Measurements from ENCODE around the gene MCL1. TPM values are rescaled to one million over a fixed set of nuclear protein-coding genes. Genes with fewer than 3 reads are reported as not detected.
"Not testable (repeated sequence)": the region's sequence is repeated elsewhere in the genome, so short reads cannot be mapped to it uniquely, and the experiment has no call there.

The MCL1 gene
- total RNA-seq, 1 donor from 2014 or later: 144 TPM

GRCh38 chr1:150601540-150601939 is 22.1 kb upstream of the MCL1 start:
- no peak for TF ChIP-seq CTCF (conservative IDR thresholded peaks at IDR 0.05; ENCODE audit: low read depth, low read length)
- no peak for DNase-seq (ENCODE audit: low read depth)
- H3K4me3 ChIP-seq (ENCODE audit: low read depth, low read length): no peak overlapping the region

- not testable (repeated sequence) for H3K4me3 ChIP-seq (ENCODE audit: low read depth, low read length); DNase-seq (ENCODE audit: low read depth)
These were observed 18.9 kb upstream of the MCL1 start for GRCh38 chr1:150598346-150598745.

DNA sequence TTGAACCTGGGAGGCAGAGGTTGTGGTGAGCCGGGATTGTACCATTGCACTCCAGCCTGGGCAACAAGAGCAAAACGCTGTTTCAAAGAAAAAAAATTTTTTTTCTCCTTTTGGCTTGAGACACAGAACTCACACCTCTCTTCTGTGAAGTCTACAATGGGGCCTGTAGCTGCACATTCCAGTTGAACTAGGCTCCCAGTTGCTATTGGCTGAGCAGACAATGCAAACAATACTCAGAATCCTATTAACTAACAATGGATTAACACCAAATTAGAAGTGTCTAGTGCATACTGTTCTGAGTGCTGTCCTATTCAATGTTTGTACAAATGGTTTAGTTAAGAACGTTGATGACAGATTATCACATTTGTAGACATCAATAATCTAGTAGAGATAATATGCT is 17.6 kb upstream of the MCL1 start:
- TF ChIP-seq CTCF (conservative IDR thresholded peaks at IDR 0.05; ENCODE audit: low read depth, low read length): no peak
- DNase-seq (ENCODE audit: low read depth): no peak
- H3K4me3 ChIP-seq (ENCODE audit: low read depth, low read length): no peak overlapping the region

DNA sequence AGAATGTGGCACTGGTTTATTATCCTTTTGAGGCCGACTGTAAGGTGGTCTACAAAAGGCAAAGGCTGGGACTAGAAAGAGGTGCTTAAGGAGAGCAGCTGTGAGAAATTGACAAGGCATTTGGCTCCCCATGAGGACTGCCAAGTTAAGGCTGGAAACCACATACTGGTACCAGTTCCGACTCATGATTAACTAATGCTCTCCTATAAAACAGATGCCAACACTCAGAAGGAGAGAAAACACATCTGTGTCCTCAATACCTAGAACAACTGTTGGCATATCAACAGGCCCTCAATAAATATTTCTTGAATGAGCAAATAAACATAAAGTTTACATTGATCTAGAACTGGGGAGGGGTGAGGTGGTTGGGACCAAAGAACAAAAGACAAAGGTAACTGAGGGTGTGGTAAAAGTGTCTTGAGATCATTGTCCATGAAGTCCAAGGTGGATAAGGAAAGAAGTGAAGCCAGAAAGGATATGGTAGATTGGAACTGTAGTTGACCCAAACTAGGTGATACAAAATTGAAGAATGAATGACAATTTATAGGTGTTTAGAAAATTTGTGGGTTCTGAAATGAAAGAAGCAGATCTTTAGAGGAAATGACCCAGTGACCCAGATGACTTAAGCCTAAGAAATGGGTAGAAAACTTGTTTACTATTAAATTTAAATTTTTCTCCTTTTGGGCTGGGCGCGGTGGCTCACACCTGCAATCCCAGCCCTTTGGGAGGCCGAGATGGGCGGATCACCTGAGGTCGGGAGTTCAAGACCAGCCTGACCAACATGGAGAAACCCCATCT is 16.9 kb upstream of the MCL1 start:
- no peak for TF ChIP-seq CTCF (conservative IDR thresholded peaks at IDR 0.05; ENCODE audit: low read depth, low read length)

DNA sequence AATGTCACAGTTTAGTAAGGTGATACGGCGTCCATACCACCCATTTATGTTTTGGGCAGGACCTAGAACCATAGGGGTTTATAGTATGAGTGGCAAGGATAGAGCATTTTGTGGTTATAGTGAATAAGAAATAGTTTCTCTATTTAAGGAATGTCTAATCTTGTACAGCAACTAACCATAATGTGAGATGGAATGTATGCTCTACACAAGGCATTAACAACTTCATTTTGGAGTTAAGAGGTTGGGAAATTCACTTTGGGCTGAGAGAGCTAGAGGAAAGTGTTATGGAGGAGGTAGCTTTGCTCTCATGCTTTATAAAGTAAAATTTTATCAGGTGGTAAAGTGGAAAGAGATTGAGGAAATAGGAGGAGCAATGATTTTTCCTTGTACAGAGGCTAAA is 3.0 kb upstream of the MCL1 start:
- DNase-seq (ENCODE audit: low read depth): no peak
- no peak overlapping the region for H3K4me3 ChIP-seq (ENCODE audit: low read depth, low read length)
- no peak for TF ChIP-seq CTCF (conservative IDR thresholded peaks at IDR 0.05; ENCODE audit: low read depth, low read length)

More for the DNA sequence above, 16.9 kb upstream of the MCL1 start:
- no peak for DNase-seq (ENCODE audit: low read depth)
- H3K4me3 ChIP-seq (ENCODE audit: low read depth, low read length): no peak overlapping the region

DNA sequence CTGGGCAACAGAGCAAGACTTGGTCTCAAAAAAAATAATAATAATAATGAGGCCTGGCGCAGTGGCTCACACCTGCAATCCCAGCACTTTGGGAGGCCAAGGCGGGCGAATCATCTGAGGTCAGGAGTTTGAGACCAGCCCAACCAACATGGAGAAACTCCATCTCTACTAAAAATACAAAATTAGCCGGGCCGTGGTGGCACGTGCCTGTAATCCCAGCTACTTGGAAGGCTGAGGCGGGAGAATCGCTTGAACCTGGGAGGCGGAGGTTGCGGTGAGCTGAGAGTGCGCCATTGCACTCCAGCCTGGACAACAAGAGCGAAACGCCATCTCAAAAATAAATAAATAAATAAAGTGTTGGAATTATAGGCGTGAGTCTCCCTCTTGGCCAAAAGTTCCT is 2.6 kb upstream of the MCL1 start:
- DNase-seq (ENCODE audit: low read depth); H3K4me3 ChIP-seq (ENCODE audit: low read depth, low read length): not testable (repeated sequence)

GRCh38 chr1:150581437-150581836 is 2.0 kb upstream of the MCL1 start:
- not testable (repeated sequence) for DNase-seq (ENCODE audit: low read depth); H3K4me3 ChIP-seq (ENCODE audit: low read depth, low read length)

DNA sequence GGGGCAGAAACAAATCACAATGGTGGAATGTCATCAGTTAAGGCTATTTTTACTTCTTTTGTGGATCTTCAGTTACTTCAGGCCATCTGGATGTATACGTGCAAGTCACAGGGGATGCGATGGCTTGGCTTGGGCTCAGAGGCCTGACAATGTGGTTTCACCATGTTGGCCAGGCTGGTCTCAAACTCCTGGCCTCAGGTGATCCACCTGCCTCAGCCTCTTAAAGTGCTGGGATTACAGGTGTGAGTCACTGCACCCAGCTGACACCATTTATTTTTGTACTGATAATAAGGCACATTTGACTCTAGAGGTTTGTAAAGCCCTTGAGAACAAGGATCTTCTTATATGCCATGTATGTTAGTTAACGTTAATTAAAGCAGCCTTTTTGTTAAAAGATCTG is 1.6 kb upstream of the MCL1 start:
- not testable (repeated sequence) for DNase-seq (ENCODE audit: low read depth); H3K4me3 ChIP-seq (ENCODE audit: low read depth, low read length)

DNA sequence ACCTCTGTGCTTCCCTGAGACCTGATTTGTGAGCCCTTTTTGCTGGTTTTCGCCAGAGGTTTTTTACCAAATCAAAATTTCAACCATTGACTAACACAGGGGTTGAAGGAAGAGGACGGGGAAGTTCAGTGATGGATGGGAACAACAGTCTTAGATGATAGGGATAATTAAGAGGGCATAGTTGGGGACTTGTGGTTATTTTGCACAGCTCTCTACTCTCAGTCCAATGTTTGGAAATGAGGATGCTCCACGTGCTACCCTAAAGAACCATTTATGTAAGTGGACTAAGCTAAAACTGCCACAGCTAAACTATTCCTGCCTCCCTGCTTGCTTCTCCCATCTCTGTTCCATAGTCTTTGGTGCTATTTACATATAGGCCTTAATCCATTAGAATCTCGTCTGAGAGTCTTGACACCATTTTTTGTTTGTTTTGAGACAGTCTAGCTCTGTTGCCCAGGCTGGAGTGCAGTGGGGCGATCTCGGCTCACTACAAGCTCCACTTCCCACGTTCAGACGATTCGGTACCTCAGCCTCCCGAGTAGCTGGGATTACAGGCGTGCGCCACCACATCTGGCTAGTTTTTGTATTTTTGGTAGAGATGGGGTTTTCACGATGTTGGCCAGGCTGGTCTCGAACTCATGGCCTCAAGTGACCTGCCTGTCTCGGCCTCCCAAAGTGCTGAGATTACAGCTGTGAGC is 684 bp upstream of the MCL1 start:
- no peak for DNase-seq (ENCODE audit: low read depth)
- no peak for TF ChIP-seq CTCF (conservative IDR thresholded peaks at IDR 0.05; ENCODE audit: low read depth, low read length)
- H3K4me3 ChIP-seq (ENCODE audit: low read depth, low read length): peak overlapping the region; percentile 59
